Measurements from ENCODE around the gene HILPDA.

DNA sequence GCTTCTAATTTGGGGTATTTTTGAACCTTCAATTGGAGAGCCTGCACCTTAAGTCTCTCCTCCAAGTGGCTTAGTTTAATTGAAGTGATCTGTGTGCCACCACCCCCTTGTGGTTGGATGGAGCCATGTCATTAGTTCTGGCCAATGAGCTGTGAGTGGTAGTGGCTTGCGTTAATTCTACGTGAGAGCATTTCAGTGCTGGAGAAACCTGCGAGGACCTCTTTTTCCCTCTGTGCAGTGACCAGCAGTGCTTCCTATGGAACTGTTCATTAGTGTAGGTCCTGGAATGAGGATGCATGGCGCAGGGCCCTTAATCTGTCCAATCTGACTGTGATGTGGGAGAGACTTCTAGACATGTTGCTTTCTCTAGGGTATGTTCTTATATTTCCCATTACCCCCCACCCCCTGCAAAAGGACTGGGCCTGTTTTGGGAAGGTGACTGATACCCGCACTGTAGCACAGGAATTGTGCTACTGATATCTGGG lies 3.8 kb downstream of the HILPDA start:
- TF ChIP-seq FOXM1 (IDR thresholded peaks at IDR 0.05; ENCODE audit: borderline replicate concordance, low read depth) (no peak), CREB1 (IDR thresholded peaks at IDR 0.05; ENCODE audit: low read depth) (no peak), TEAD4 (IDR thresholded peaks at IDR 0.05) (no peak), YY1 (IDR thresholded peaks at IDR 0.05; ENCODE audit: low read depth) (no peak)
- TF ChIP-seq, protein P1, sequence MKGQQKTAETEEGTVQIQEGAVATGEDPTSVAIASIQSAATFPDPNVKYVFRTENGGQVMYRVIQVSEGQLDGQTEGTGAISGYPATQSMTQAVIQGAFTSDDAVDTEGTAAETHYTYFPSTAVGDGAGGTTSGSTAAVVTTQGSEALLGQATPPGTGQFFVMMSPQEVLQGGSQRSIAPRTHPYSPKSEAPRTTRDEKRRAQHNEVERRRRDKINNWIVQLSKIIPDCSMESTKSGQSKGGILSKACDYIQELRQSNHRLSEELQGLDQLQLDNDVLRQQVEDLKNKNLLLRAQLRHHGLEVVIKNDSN (IDR thresholded peaks at IDR 0.05): no peak

All from Ishikawa (cell line).